H9 (cell line): ENCODE data around the gene ISCU. TPM values are rescaled to one million over a fixed set of nuclear protein-coding genes. Genes with fewer than 3 reads are reported as not detected.

Experiments
- DNase-seq: peaks from one replicate; pipeline ENCODE4 v3.0.0-alpha.2; 2017
- H2AFZ ChIP-seq: one replicate; pipeline ENCODE4 v1.6.1; 2013; ENCODE audit warnings: mild to moderate bottlenecking, low read length, control low read depth, moderate library complexity
- H2AK5ac ChIP-seq: 2 replicates; pipeline ENCODE4 v1.6.1; 2013; ENCODE audit warnings: low read length, control low read depth, mixed read lengths; ENCODE audit not compliant: insufficient read length
- H2BK120ac ChIP-seq: one replicate; pipeline ENCODE4 v1.6.1; 2013; ENCODE audit warnings: low read depth, mild to moderate bottlenecking, low read length, control low read depth, inconsistent platforms; ENCODE audit not compliant: poor library complexity, severe bottlenecking
- H2BK12ac ChIP-seq: 2 replicates; pipeline ENCODE4 v1.6.1; 2013; ENCODE audit warnings: low read length, control low read depth, mixed read lengths, low read depth; ENCODE audit not compliant: insufficient read length
- H2BK15ac ChIP-seq: 2 replicates; pipeline ENCODE4 v1.6.1; 2013; ENCODE audit warnings: low read depth, low read length, control low read depth
- H2BK20ac ChIP-seq: one replicate; pipeline ENCODE4 v1.6.1; 2013; ENCODE audit warnings: low read depth, mild to moderate bottlenecking, low read length, control low read depth, inconsistent platforms; ENCODE audit not compliant: poor library complexity, severe bottlenecking
- H2BK5ac ChIP-seq: 2 replicates; pipeline ENCODE4 v1.6.1; 2013; ENCODE audit warnings: low read length, control low read depth, mixed read lengths; ENCODE audit not compliant: insufficient read length
- H3K14ac ChIP-seq: 2 replicates; pipeline ENCODE4 v1.6.1; 2013; ENCODE audit warnings: low read length, control low read depth; ENCODE audit not compliant: insufficient read depth
- H3K18ac ChIP-seq: 2 replicates; pipeline ENCODE4 v1.6.1; 2013; ENCODE audit warnings: low read depth, mild to moderate bottlenecking, mixed read lengths, low read length, control low read depth; ENCODE audit not compliant: insufficient read length
- H3K23ac ChIP-seq: 2 replicates; pipeline ENCODE4 v1.6.1; 2013; ENCODE audit warnings: low read length, control low read depth, mixed read lengths, low read depth; ENCODE audit not compliant: insufficient read length
- H3K23me2 ChIP-seq: 2 replicates; pipeline ENCODE4 v1.6.1; 2013; ENCODE audit warnings: low read depth, mild to moderate bottlenecking, mixed read lengths, low read length, control low read depth; ENCODE audit not compliant: insufficient read length, poor library complexity, severe bottlenecking
- H3K27ac ChIP-seq: 2 replicates; pipeline ENCODE4 v1.5.1; 2013; ENCODE audit warnings: low read length, control low read depth, mixed read lengths, low read depth; ENCODE audit not compliant: insufficient read length
- H3K27me3 ChIP-seq: 2 replicates; pipeline ENCODE4 v1.6.1; 2013; ENCODE audit warnings: low read length, control low read depth, inconsistent platforms; ENCODE audit not compliant: insufficient read depth
- H3K4ac ChIP-seq: 2 replicates; pipeline ENCODE4 v1.6.1; 2013; ENCODE audit warnings: low read depth, mild to moderate bottlenecking, control low read depth, inconsistent platforms, low read length, moderate library complexity
- H3K4me1 ChIP-seq: 2 replicates; pipeline ENCODE4 v1.6.1; 2013; ENCODE audit warnings: low read length, control low read depth, inconsistent platforms; ENCODE audit not compliant: insufficient read depth
- H3K4me2 ChIP-seq: 2 replicates; pipeline ENCODE4 v1.6.1; 2013; ENCODE audit warnings: low read length, control low read depth, mixed read lengths; ENCODE audit not compliant: insufficient read length, insufficient read depth
- H3K56ac ChIP-seq: 2 replicates; pipeline ENCODE4 v1.6.1; 2013; ENCODE audit warnings: low read depth, mild to moderate bottlenecking, mixed read lengths, low read length, control low read depth; ENCODE audit not compliant: insufficient read length
- H3K79me1 ChIP-seq: 2 replicates; pipeline ENCODE4 v1.6.1; 2013; ENCODE audit warnings: low read depth, mild to moderate bottlenecking, moderate library complexity, low read length, control low read depth, inconsistent platforms; ENCODE audit not compliant: insufficient read depth, poor library complexity, severe bottlenecking
- H3K79me2 ChIP-seq: 2 replicates; pipeline ENCODE4 v1.6.1; 2013; ENCODE audit warnings: low read length, control low read depth, inconsistent platforms; ENCODE audit not compliant: insufficient read depth
- H3K9ac ChIP-seq: 2 replicates; pipeline ENCODE4 v1.6.1; 2013; ENCODE audit warnings: low read length, control low read depth, mixed read lengths; ENCODE audit not compliant: insufficient read length; ENCODE audit errors: extremely low read depth
- H3K9me3 ChIP-seq: one replicate; pipeline ENCODE4 v1.6.1; 2013; ENCODE audit warnings: low read depth, low read length, inconsistent platforms; ENCODE audit not compliant: control insufficient read depth
- H3T11ph ChIP-seq: one replicate; pipeline ENCODE4 v1.6.1; 2013; ENCODE audit warnings: mild to moderate bottlenecking, low read length, control low read depth, inconsistent platforms
- H4K20me1 ChIP-seq: one replicate; pipeline ENCODE4 v1.6.1; 2013; ENCODE audit not compliant: control insufficient read depth, insufficient read length, insufficient read depth
- H4K5ac ChIP-seq: 2 replicates; pipeline ENCODE4 v1.6.1; 2013; ENCODE audit warnings: low read depth, mild to moderate bottlenecking, mixed read lengths, low read length, control low read depth; ENCODE audit not compliant: insufficient read length
- H4K8ac ChIP-seq: replicated peaks from 2 replicates; pipeline ENCODE4 v1.6.1; 2013; ENCODE audit warnings: low read length, control low read depth, mixed read lengths, low read depth; ENCODE audit not compliant: insufficient read length
- H4K91ac ChIP-seq: 2 replicates; pipeline ENCODE4 v1.6.1; 2013; ENCODE audit warnings: low read depth, mild to moderate bottlenecking, moderate library complexity, mixed read lengths, low read length, control low read depth; ENCODE audit not compliant: insufficient read length
- H3K27ac Mint-ChIP-seq, 3 experiments: 2 replicates in 2 of 3; 3 replicates in 1 of 3; pipeline ENCODE4 v1.8.0; 2020 to 2021; ENCODE audit warnings: mixed read lengths in 3 of 3, mild to moderate bottlenecking in 1 of 3, moderate library complexity in 1 of 3
- H3K27me3 Mint-ChIP-seq: 2 replicates; pipeline ENCODE4 v1.8.0; 2021; ENCODE audit warnings: low read depth, mild to moderate bottlenecking, moderate library complexity, mixed read lengths
- H3K36me3 Mint-ChIP-seq, 3 experiments: 2 replicates in 2 of 3; 3 replicates in 1 of 3; pipeline ENCODE4 v1.8.0; 2020 to 2021; ENCODE audit warnings: low read depth in 3 of 3, mixed read lengths in 3 of 3; ENCODE audit not compliant: insufficient read depth in 1 of 3
- H3K4me1 Mint-ChIP-seq, 2 experiments: 2 replicates each; pipeline ENCODE4 v1.8.0; 2020; ENCODE audit warnings: mixed read lengths in 2 of 2
- H3K4me3 Mint-ChIP-seq, 2 experiments: 2 replicates in 1 of 2; 3 replicates in 1 of 2; pipeline ENCODE4 v1.8.0; 2020 to 2021; ENCODE audit warnings: mild to moderate bottlenecking in 2 of 2, mixed read lengths in 2 of 2, moderate library complexity in 1 of 2
- H3K9me3 Mint-ChIP-seq, 2 experiments: 2 replicates in 1 of 2; 3 replicates in 1 of 2; pipeline ENCODE4 v1.8.0; 2020; ENCODE audit warnings: mild to moderate bottlenecking in 2 of 2, mixed read lengths in 2 of 2, moderate library complexity in 1 of 2
- CTCF ChIP-seq: fragments of 200-600 bp; sonication (generic); conservative IDR thresholded peaks from 3 replicates; pipeline ENCODE4 v1.8.0; 2021; ENCODE audit warnings: antibody characterized with exemption, mild to moderate bottlenecking
- WGBS: extraction: QIAGEN DNeasy Blood & Tissue Kit; methylation state at CpG from one replicate; pipeline ENCODE4 v1.1.7; 2013; ENCODE audit warnings: missing lambda C conversion rate, low lambda C conversion rate, mixed read lengths; ENCODE audit not compliant: insufficient read length; ENCODE audit errors: extremely low coverage; 5-methylcytosine and 5-hydroxymethylcytosine counted together
- total RNA-seq: library from RNA; stranded (reverse); gene quantifications from 2 replicates; pipeline ENCODE4 v1.2.1, GENCODE V29; 2021

The ISCU gene
- total RNA-seq, 1 experiment from 2014 or later: 64.9 TPM

- Histone ChIP-seq H3K27me3 (no peaks in the 10 kb centered on the region), H3K27ac (no peak overlapping the region), H4K91ac (no peak overlapping the region), H3K4ac (no peak overlapping the region), H3K4me2 (no peak overlapping the region), H3K23ac (no peak overlapping the region), H4K5ac (no peak overlapping the region), H3K56ac (no peak overlapping the region), H3T11ph (no peak overlapping the region), H3K14ac (no peak overlapping the region), H2AFZ (no peak overlapping the region), H3K4me1 (no peaks in the 10 kb centered on the region), H3K23me2 (no peaks in the 10 kb centered on the region), H2BK20ac (no peak overlapping the region), H3K9ac (no peak overlapping the region), H4K20me1 (no peaks in the 10 kb centered on the region), H3K79me1 (no peaks in the 10 kb centered on the region), H3K79me2 (no peaks in the 10 kb centered on the region), H2BK15ac (no peak overlapping the region), H3K18ac (no peak overlapping the region), H3K9me3 (no peaks in the 10 kb centered on the region), H4K8ac (no peak overlapping the region), H2BK12ac (no peak overlapping the region), H2AK5ac (no peak overlapping the region), H2BK120ac (no peak overlapping the region), H2BK5ac (no peak overlapping the region)
- H3K27me3 Mint-ChIP-seq: 0 out of 2 replicates have a peak, but pooled peaks cover 1% of the 10 kb centered on the region
- WGBS: no CpG with 5 or more reads among the region's 15 CpGs
- TF ChIP-seq CTCF: no peak
- no peak for DNase-seq
- H3K4me3 Mint-ChIP-seq: no peak overlapping the region
- no peaks in the 10 kb centered on the region for H3K36me3 Mint-ChIP-seq
- peaks cover 17 to 33% of the 10 kb centered on the region in 2 experiments for H3K4me1 Mint-ChIP-seq
- H3K27ac Mint-ChIP-seq: no peak overlapping the region; a peak in 1 of 7 replicates
- peaks cover under 1% of the 10 kb centered on the region in 2 experiments; a peak in 1 of 5 replicates for H3K9me3 Mint-ChIP-seq
Observed at GRCh38 chr12:108610856-108611605, 48.6 kb downstream of the ISCU start.
